Measurements from ENCODE around the gene FADS2.

Gene FADS2

GRCh38 chr11:61907871-61908729 is 80.0 kb downstream of the FADS2 start:
- Histone ChIP-seq H3K4me2 (ENCODE audit: low read length) (no peak overlapping the region), H3K9me3 (ENCODE audit: insufficient read depth, low read length) (no peaks in the 10 kb centered on the region), H3K4me3 (ENCODE audit: low read length) (no peak overlapping the region), H4K20me1 (ENCODE audit: insufficient read depth, low read length) (no peaks in the 10 kb centered on the region), H3K9ac (ENCODE audit: low read length) (no peak overlapping the region), H3K27me3 (ENCODE audit: low read depth, low read length) (no peaks in the 10 kb centered on the region), H2AFZ (ENCODE audit: low read depth, low read length) (no peak overlapping the region), H3K27ac (ENCODE audit: low read length) (no peak overlapping the region), H3K36me3 (replicated peaks; ENCODE audit: low read depth, low read length) (no peaks in the 10 kb centered on the region), H3K79me2 (ENCODE audit: low read length) (no peaks in the 10 kb centered on the region), H3K4me1 (ENCODE audit: low read length) (no peaks in the 10 kb centered on the region)
- TF ChIP-seq EZH2phosphoT487 (IDR thresholded peaks at IDR 0.05; ENCODE audit: low read depth) (no peak), CTCF (IDR thresholded peaks at IDR 0.05; ENCODE audit: low read depth, low read length) (no peak)

DNA sequence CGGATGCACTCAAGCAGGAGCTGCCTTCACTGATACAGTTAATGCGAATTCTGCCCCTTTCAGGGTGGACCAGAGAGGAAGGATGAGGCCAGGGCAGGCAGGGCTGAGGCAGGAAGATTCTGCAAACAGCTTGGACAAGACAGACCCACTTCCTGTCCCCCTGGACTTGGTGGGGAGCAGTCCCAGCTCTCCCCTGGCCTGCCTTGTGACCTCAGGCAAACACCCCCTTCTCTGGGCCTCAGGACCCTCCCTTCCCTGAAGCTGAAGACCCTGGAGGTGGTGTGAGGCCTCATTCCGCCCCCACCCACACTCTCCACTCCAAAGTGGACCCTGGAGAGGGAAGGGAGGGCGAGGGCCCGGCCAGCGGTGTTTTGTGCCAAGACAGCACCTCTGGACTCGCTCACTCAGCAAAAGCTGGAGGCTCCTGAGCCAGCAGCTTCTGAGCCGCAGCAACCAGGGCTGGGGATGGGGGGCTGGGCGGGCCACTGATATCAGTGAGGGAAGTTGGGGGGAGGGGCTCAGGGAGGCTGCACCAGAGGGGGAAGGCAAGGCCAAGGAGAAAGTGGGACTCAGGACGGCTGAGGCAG is 80.7 kb downstream of the FADS2 start:
- H3K4me1 ChIP-seq (ENCODE audit: low read length) = no peaks in the 10 kb centered on the region
- H3K4me3 ChIP-seq (ENCODE audit: low read length) = no peak overlapping the region
- no peaks in the 10 kb centered on the region for H3K9me3 ChIP-seq (ENCODE audit: insufficient read depth, low read length)
- H2AFZ ChIP-seq (ENCODE audit: low read depth, low read length) = no peak overlapping the region
- H4K20me1 ChIP-seq (ENCODE audit: insufficient read depth, low read length) = no peaks in the 10 kb centered on the region
- TF ChIP-seq CTCF (IDR thresholded peaks at IDR 0.05; ENCODE audit: low read depth, low read length) (no peak), EZH2phosphoT487 (IDR thresholded peaks at IDR 0.05; ENCODE audit: low read depth) (no peak)
- no peaks in the 10 kb centered on the region for H3K79me2 ChIP-seq (ENCODE audit: low read length)
- no peak overlapping the region for H3K4me2 ChIP-seq (ENCODE audit: low read length)
- H3K27ac ChIP-seq (ENCODE audit: low read length) = no peak overlapping the region
- H3K27me3 ChIP-seq (ENCODE audit: low read depth, low read length) = no peaks in the 10 kb centered on the region
- H3K36me3 ChIP-seq (replicated peaks; ENCODE audit: low read depth, low read length) = no peaks in the 10 kb centered on the region
- H3K9ac ChIP-seq (ENCODE audit: low read length) = no peak overlapping the region

GRCh38 chr11:61910187-61911127 is 82.4 kb downstream of the FADS2 start:
- H3K4me1 ChIP-seq (ENCODE audit: low read length) = no peaks in the 10 kb centered on the region
- no peak overlapping the region for H2AFZ ChIP-seq (ENCODE audit: low read depth, low read length)
- TF ChIP-seq CTCF (IDR thresholded peaks at IDR 0.05; ENCODE audit: low read depth, low read length) (no peak), EZH2phosphoT487 (IDR thresholded peaks at IDR 0.05; ENCODE audit: low read depth) (no peak)
- H3K27me3 ChIP-seq (ENCODE audit: low read depth, low read length) = no peaks in the 10 kb centered on the region
- H3K79me2 ChIP-seq (ENCODE audit: low read length) = no peaks in the 10 kb centered on the region
- H3K9ac ChIP-seq (ENCODE audit: low read length) = no peak overlapping the region
- H4K20me1 ChIP-seq (ENCODE audit: insufficient read depth, low read length) = no peaks in the 10 kb centered on the region
- H3K27ac ChIP-seq (ENCODE audit: low read length) = no peak overlapping the region
- no peak overlapping the region for H3K4me3 ChIP-seq (ENCODE audit: low read length)
- no peaks in the 10 kb centered on the region for H3K36me3 ChIP-seq (replicated peaks; ENCODE audit: low read depth, low read length)
- H3K9me3 ChIP-seq (ENCODE audit: insufficient read depth, low read length) = no peaks in the 10 kb centered on the region
- no peak overlapping the region for H3K4me2 ChIP-seq (ENCODE audit: low read length)

Data from OCI-LY3 (cell line).